Lower lobe of right lung (tissue), 2 donors: ENCODE data around the gene CTNNA2. TPM values are rescaled to one million over a fixed set of nuclear protein-coding genes. Genes with fewer than 3 reads are reported as not detected.

Experiments used
- ATAC-seq, 2 donors: fragments of 200-7000 bp; cut with Tn5 transposase; one replicate each; pipeline ENCODE4 v1.9.1; 2020 to 2022; ENCODE audit warnings: mild to moderate bottlenecking in 2 of 2, moderate library complexity in 2 of 2
- DNase-seq: peaks from one replicate; pipeline ENCODE4 v3.0.0-alpha.2; 2020
- H3K27ac ChIP-seq: fragments of 200-600 bp; one replicate; pipeline ENCODE4 v1.8.0; 2022
- H3K27me3 ChIP-seq: fragments of 200-600 bp; one replicate; pipeline ENCODE4 v1.8.0; 2022; ENCODE audit warnings: low read depth
- H3K36me3 ChIP-seq: fragments of 200-600 bp; one replicate; pipeline ENCODE4 v1.8.0; 2022; ENCODE audit warnings: mild to moderate bottlenecking
- H3K4me1 ChIP-seq: fragments of 200-600 bp; one replicate; pipeline ENCODE4 v1.8.0; 2022
- H3K4me3 ChIP-seq: fragments of 200-600 bp; one replicate; pipeline ENCODE4 v1.8.0; 2022; ENCODE audit warnings: mild to moderate bottlenecking
- H3K9me3 ChIP-seq: fragments of 200-600 bp; one replicate; pipeline ENCODE4 v1.8.0; 2022
- CTCF ChIP-seq: fragments of 200-600 bp; IDR thresholded peaks from one replicate; pipeline ENCODE4 v1.8.0; 2022; ENCODE audit warnings: antibody characterized with exemption, mild to moderate bottlenecking
- intact Hi-C: fragments of 100-400 bp; cut with DNase I; formaldehyde crosslinking; loops from one replicate; pipeline ENCODE4 v1.11.0; 2022
- total RNA-seq: library from RNA; stranded (reverse); fragmentation: NEBNext Ultra II Directional; extraction: Animal tissue kit (Norgen Biotek cat#: 25700); gene quantifications from one replicate; pipeline ENCODE4 v1.2.1, GENCODE V29; 2021
- donor health status: DM: no; HTN: yes; CAD: no; lungs with severe emphysema.

CTNNA2 gene
- total RNA-seq, 1 donor from 2014 or later, result not detected

DNA sequence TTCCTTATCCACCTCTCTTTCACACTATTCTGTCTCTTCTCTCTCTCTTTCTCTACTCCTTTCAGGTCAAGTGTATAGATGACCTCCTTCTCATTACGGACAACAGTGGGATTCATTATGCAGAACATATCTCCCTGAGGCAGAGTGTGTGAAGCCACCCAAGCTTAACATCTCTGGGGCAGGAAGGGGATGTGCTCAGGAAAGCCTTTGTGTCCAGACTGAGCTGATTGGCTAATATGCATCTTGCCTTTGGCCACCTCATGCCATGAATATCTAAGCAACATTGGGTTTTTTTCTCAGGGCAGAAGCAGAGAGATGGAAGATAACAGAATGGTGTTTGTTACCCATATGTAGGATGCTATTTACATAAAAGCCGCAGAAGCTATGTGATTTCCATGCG lies 1003.1 kb downstream of the CTNNA2 start:
- DNase-seq, result no peak
- intact Hi-C loops, result no loop called here
- H3K36me3 ChIP-seq, result no peaks in the 10 kb centered on the region

GRCh38 chr2:80517316-80517715 lies 1004.5 kb downstream of the CTNNA2 start:
- no peak overlapping the region for H3K4me3 ChIP-seq
- no peaks in the 10 kb centered on the region for H3K4me1 ChIP-seq
- no peak overlapping the region for H3K27ac ChIP-seq
- DNase-seq, result no peak
- H3K36me3 ChIP-seq, result no peaks in the 10 kb centered on the region
- no peaks in the 10 kb centered on the region for H3K27me3 ChIP-seq
- no peak for TF ChIP-seq CTCF
- intact Hi-C loops, result no loop called here
- H3K9me3 ChIP-seq, result no peaks in the 10 kb centered on the region
- ATAC-seq, result no peak

More for the DNA sequence above, 1003.1 kb downstream of the CTNNA2 start:
- H3K9me3 ChIP-seq, result no peaks in the 10 kb centered on the region
- no peak overlapping the region for H3K4me3 ChIP-seq
- TF ChIP-seq CTCF, result no peak
- H3K4me1 ChIP-seq, result no peaks in the 10 kb centered on the region
- ATAC-seq, result no peak
- no peak overlapping the region for H3K27ac ChIP-seq
- H3K27me3 ChIP-seq, result no peaks in the 10 kb centered on the region

DNA sequence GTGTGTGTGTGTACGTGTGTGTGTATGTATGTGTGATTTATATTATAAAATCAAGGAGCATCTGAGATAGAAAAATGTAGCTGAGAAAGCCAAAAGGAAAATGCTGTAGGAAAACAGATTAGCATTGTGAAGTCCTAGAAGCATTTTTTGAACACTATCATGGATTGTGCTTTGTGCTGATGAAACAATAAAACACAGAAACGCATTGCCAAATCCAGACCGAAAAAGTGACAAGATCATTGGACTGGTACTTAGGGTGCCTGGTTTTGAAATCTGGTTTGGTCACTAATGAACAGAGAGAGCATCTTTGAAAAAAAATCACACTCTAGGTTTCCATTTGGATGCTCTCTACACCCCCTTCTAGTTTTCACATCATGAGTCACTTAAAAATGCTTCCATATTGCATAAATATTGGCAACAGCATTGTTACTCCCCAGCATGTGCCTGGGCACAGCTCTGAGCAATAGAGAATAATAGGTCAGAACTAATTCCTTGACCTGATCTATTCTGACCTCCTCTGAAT lies 1006.3 kb downstream of the CTNNA2 start:
- H3K27me3 ChIP-seq, result no peaks in the 10 kb centered on the region
- no peak for TF ChIP-seq CTCF
- H3K9me3 ChIP-seq, result no peaks in the 10 kb centered on the region
- H3K36me3 ChIP-seq, result no peaks in the 10 kb centered on the region
- H3K27ac ChIP-seq, result no peak overlapping the region
- intact Hi-C loops, result no loop called here
- ATAC-seq (no peak), DNase-seq (no peak)
- no peaks in the 10 kb centered on the region for H3K4me1 ChIP-seq
- H3K4me3 ChIP-seq, result no peak overlapping the region

DNA sequence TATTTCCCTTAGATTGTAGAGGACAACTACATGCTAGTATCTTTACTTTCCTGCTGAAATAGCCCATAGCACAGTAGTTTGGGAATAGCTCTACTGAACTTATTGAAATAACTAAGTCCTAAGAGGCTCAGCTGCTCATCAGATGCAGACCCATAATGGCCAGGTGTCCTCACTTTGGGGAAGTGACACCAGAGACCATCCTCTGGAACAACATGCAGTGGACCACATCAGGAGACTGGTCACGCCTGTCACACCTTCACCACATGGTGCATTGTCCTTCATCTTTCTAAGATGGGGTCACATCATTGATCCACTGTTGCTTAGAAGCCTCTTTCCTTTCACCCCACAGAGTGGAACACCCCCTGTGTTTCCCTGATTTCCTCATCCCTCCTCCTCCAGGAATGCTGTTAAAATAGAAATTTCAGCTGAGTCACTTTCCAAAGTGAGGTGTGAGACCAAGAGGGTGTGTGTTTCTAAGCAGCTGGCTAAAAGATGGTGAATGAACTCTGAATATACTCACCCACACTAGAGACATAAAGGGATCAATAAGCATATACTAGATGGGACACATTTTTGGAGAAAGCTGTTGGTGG lies 1006.9 kb downstream of the CTNNA2 start:
- intact Hi-C loops, result no loop called here
- no peak overlapping the region for H3K4me3 ChIP-seq
- no peak overlapping the region for H3K27ac ChIP-seq
- TF ChIP-seq CTCF, result no peak
- H3K4me1 ChIP-seq, result no peaks in the 10 kb centered on the region
- H3K27me3 ChIP-seq, result no peaks in the 10 kb centered on the region
- no peaks in the 10 kb centered on the region for H3K9me3 ChIP-seq
- no peak for ATAC-seq
- DNase-seq, result no peak
- H3K36me3 ChIP-seq, result no peaks in the 10 kb centered on the region

DNA sequence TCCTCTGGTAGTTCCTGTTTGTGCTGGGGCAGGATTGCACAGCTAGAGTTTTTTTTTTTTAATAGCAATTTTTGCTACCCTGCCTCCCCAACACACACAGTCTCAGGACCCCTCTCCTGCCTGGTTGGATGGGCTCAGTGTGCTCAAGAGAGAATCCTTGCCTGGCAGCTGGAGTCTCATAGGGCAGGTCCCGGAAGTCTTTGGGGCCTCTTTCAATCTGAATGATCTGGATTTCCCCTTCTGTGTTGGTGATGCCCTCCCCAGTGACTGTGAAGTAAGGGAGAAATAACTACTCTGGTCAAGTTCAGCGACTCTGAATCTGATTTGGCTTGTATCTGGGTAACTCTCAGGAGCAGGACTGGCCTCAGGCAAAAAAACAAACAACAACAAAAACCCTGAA lies 1012.3 kb downstream of the CTNNA2 start:
- intact Hi-C loops, result no loop called here
- TF ChIP-seq CTCF, result no peak
- Histone ChIP-seq H3K4me1 (no peaks in the 10 kb centered on the region), H3K27me3 (no peaks in the 10 kb centered on the region), H3K9me3 (no peaks in the 10 kb centered on the region), H3K27ac (no peak overlapping the region), H3K4me3 (no peak overlapping the region), H3K36me3 (no peaks in the 10 kb centered on the region)
- no peak for ATAC-seq
- no peak for DNase-seq
